IMR-90 (cell line): ENCODE results near the gene FRMD4B. TPM values are rescaled to one million over a fixed set of nuclear protein-coding genes. Genes with fewer than 3 reads are reported as not detected.

ENCODE experiments used
- ATAC-seq: fragments of 200-7000 bp; cut with Tn5 transposase; 2 replicates; pipeline ENCODE4 v1.9.1; 2020; ENCODE audit warnings: low read depth, mild to moderate bottlenecking, moderate library complexity
- BruUV-seq: library from RNA; stranded (reverse); fragments of 400-500 nt; replicated peaks from 2 replicates; lab custom pipeline; 2021; lab: Mats Ljungman, UMichigan
- CTCF ChIA-PET: fragments of 300-600 bp; formaldehyde crosslinking; extraction: SDS; loops from one replicate; lab custom pipeline; 2021; ENCODE audit warnings: antibody characterized with exemption; lab: Yijun Ruan, JAX
- POLR2A ChIA-PET: fragments of 300-600 bp; sonication (Branson Sonifier 250); formaldehyde crosslinking; loops from one replicate; lab custom pipeline; 2022; ENCODE audit warnings: antibody characterized with exemption; ENCODE audit not compliant: unreplicated experiment; lab: Charles Lee
- DNase-seq: peaks from one replicate; pipeline ENCODE4 v3.0.0; 2013
- H2AFZ ChIP-seq: replicated peaks from 2 replicates; pipeline ENCODE3; 2013; ENCODE audit warnings: low read length, mild to moderate bottlenecking; ENCODE audit not compliant: poor library complexity
- H2AK5ac ChIP-seq: 2 replicates; pipeline ENCODE4 v1.6.1; 2013; ENCODE audit warnings: low read depth, low read length, inconsistent platforms
- H2AK9ac ChIP-seq: replicated peaks from 2 replicates; pipeline ENCODE3; 2013; ENCODE audit warnings: mild to moderate bottlenecking, low read depth, low read length, moderate library complexity; ENCODE audit not compliant: poor library complexity
- H2BK120ac ChIP-seq: 2 replicates; pipeline ENCODE4 v1.6.1; 2013; ENCODE audit warnings: low read depth, low read length, inconsistent platforms
- H2BK15ac ChIP-seq: 3 replicates; pipeline ENCODE4 v1.6.1; 2013; ENCODE audit warnings: low read depth, low read length, inconsistent platforms
- H2BK20ac ChIP-seq: 2 replicates; pipeline ENCODE4 v1.6.1; 2013; ENCODE audit warnings: low read depth, mild to moderate bottlenecking, inconsistent platforms, low read length, moderate library complexity
- H2BK5ac ChIP-seq: 2 replicates; pipeline ENCODE4 v1.6.1; 2013; ENCODE audit warnings: mild to moderate bottlenecking, low read depth, low read length, inconsistent platforms; ENCODE audit not compliant: poor library complexity, severe bottlenecking
- H3K14ac ChIP-seq: replicated peaks from 2 replicates; pipeline ENCODE4 v1.6.1; 2013; ENCODE audit warnings: low read depth, low read length, inconsistent platforms
- H3K18ac ChIP-seq: 2 replicates; pipeline ENCODE4 v1.6.1; 2013; ENCODE audit warnings: low read depth, low read length, control low read depth
- H3K23ac ChIP-seq: 2 replicates; pipeline ENCODE4 v1.6.1; 2013; ENCODE audit warnings: low read depth, low read length, inconsistent platforms
- H3K27ac ChIP-seq: 2 replicates; pipeline ENCODE4 v1.5.1; 2013; ENCODE audit warnings: mild to moderate bottlenecking, control low read depth, low read length; ENCODE audit not compliant: insufficient read depth
- H3K27me3 ChIP-seq: 2 replicates; pipeline ENCODE4 v1.6.1; 2013; ENCODE audit warnings: low read length; ENCODE audit not compliant: control insufficient read depth, insufficient read depth
- H3K36me3 ChIP-seq: 2 replicates; pipeline ENCODE4 v1.6.1; 2013; ENCODE audit warnings: low read length, mixed read lengths; ENCODE audit not compliant: control insufficient read depth, insufficient read depth
- H3K4ac ChIP-seq: 2 replicates; pipeline ENCODE4 v1.6.1; 2013; ENCODE audit warnings: low read depth, low read length, inconsistent platforms
- H3K4me1 ChIP-seq: 2 replicates; pipeline ENCODE4 v1.6.1; 2013; ENCODE audit warnings: low read length, mixed read lengths; ENCODE audit not compliant: control insufficient read depth, insufficient read depth
- H3K4me2 ChIP-seq: 2 replicates; pipeline ENCODE4 v1.6.1; 2013; ENCODE audit warnings: low read depth, mild to moderate bottlenecking, control low read depth, low read length, moderate library complexity
- H3K4me3 ChIP-seq: 2 replicates; pipeline ENCODE4 v1.5.1; 2013; ENCODE audit warnings: low read depth, mild to moderate bottlenecking, control low read depth, low read length, moderate library complexity; ENCODE audit not compliant: insufficient read depth
- H3K56ac ChIP-seq: 2 replicates; pipeline ENCODE4 v1.6.1; 2013; ENCODE audit warnings: low read length, inconsistent platforms; ENCODE audit not compliant: insufficient read depth; ENCODE audit errors: extremely low read depth
- H3K79me1 ChIP-seq, 2 experiments: 2 replicates each; pipeline ENCODE4 v1.6.1; 2013; ENCODE audit warnings: low read length in 2 of 2, inconsistent platforms in 1 of 2, low read depth in 1 of 2
- H3K9ac ChIP-seq: 2 replicates; pipeline ENCODE4 v1.6.1; 2013; ENCODE audit warnings: low read depth, low read length, control low read depth
- H3K9me1 ChIP-seq: 2 replicates; pipeline ENCODE4 v1.6.1; 2013; ENCODE audit warnings: low read length, inconsistent platforms; ENCODE audit not compliant: insufficient read depth
- H3K9me3 ChIP-seq: 2 replicates; pipeline ENCODE4 v1.6.1; 2013; ENCODE audit warnings: low read length; ENCODE audit not compliant: control insufficient read depth, insufficient read depth
- H4K20me1 ChIP-seq: 2 replicates; pipeline ENCODE4 v1.6.1; 2013; ENCODE audit warnings: low read length, inconsistent platforms; ENCODE audit not compliant: insufficient read depth
- H4K5ac ChIP-seq: 2 replicates; pipeline ENCODE4 v1.6.1; 2013; ENCODE audit warnings: mild to moderate bottlenecking, low read depth, low read length, control low read depth
- H4K8ac ChIP-seq, 2 experiments: 2 replicates each; pipeline ENCODE4 v1.6.1; 2013; ENCODE audit warnings: low read depth in 2 of 2, low read length in 2 of 2, control low read depth in 1 of 2, inconsistent platforms in 1 of 2
- H4K91ac ChIP-seq: 2 replicates; pipeline ENCODE4 v1.6.1; 2013; ENCODE audit warnings: low read depth, low read length, inconsistent platforms; ENCODE audit not compliant: insufficient read depth
- BHLHE40 ChIP-seq: fragments of 150-350 bp; IDR thresholded peaks from 2 replicates; pipeline ENCODE4 v1.6.1; 2016; ENCODE audit warnings: mild to moderate bottlenecking, low read depth, low read length
- CEBPB ChIP-seq: IDR thresholded peaks from 2 replicates; pipeline ENCODE4 v1.6.1; 2012; ENCODE audit warnings: low read depth, low read length, improper control_type of control experiment
- CHD1 ChIP-seq: IDR thresholded peaks from 2 replicates; pipeline ENCODE4 v1.6.1; 2012; ENCODE audit warnings: low read depth, low read length, improper control_type of control experiment
- CTCF ChIP-seq: conservative IDR thresholded peaks from 2 replicates; pipeline ENCODE4 v1.5.1; 2012; ENCODE audit warnings: mild to moderate bottlenecking, low read depth, low read length, improper control_type of control experiment
- ELK1 ChIP-seq: fragments of 150-350 bp; IDR thresholded peaks from 2 replicates; pipeline ENCODE4 v1.6.1; 2016; ENCODE audit warnings: low read depth, mild to moderate bottlenecking, low read length, moderate library complexity, borderline replicate concordance
- FOS ChIP-seq: fragments of 150-350 bp; IDR thresholded peaks from 2 replicates; pipeline ENCODE4 v1.6.1; 2016; ENCODE audit warnings: low read depth, low read length
- MAFK ChIP-seq: IDR thresholded peaks from 2 replicates; pipeline ENCODE4 v1.6.1; 2012; ENCODE audit warnings: low read depth, low read length, improper control_type of control experiment
- MAZ ChIP-seq: IDR thresholded peaks from 2 replicates; pipeline ENCODE4 v1.6.1; 2012; ENCODE audit warnings: low read depth, mild to moderate bottlenecking, low read length, improper control_type of control experiment, moderate library complexity, borderline replicate concordance
- MXI1 ChIP-seq: IDR thresholded peaks from 2 replicates; pipeline ENCODE4 v1.6.1; 2012; ENCODE audit warnings: low read depth, mild to moderate bottlenecking, low read length, moderate library complexity, borderline replicate concordance
- NFE2L2 ChIP-seq: fragments of 150-350 bp; IDR thresholded peaks from 2 replicates; pipeline ENCODE4 v1.6.1; 2016; ENCODE audit warnings: low read depth, mild to moderate bottlenecking, low read length
- POLR2A ChIP-seq: IDR thresholded peaks from 2 replicates; pipeline ENCODE4 v1.6.1; 2012; ENCODE audit warnings: mild to moderate bottlenecking, low read depth, low read length
- RAD21 ChIP-seq: IDR thresholded peaks from 2 replicates; pipeline ENCODE4 v1.6.1; 2012; ENCODE audit warnings: low read length, improper control_type of control experiment
- RCOR1 ChIP-seq: IDR thresholded peaks from 2 replicates; pipeline ENCODE4 v1.6.1; 2012; ENCODE audit warnings: mild to moderate bottlenecking, low read length, improper control_type of control experiment; ENCODE audit not compliant: insufficient replicate concordance
- RFX5 ChIP-seq: IDR thresholded peaks from 2 replicates; pipeline ENCODE4 v1.8.0; 2012; ENCODE audit warnings: low read depth, mild to moderate bottlenecking, low read length, moderate library complexity
- SMC3 ChIP-seq: fragments of 150-350 bp; IDR thresholded peaks from 2 replicates; pipeline ENCODE4 v1.6.1; 2016; ENCODE audit warnings: low read depth, mild to moderate bottlenecking, antibody characterized with exemption, low read length, moderate library complexity
- USF2 ChIP-seq: fragments of 150-350 bp; IDR thresholded peaks from 2 replicates; pipeline ENCODE4 v1.6.1; 2017; ENCODE audit warnings: mild to moderate bottlenecking, antibody characterized with exemption, low read length, low read depth
- WGBS, 2 experiments: methylation state at CpG; one replicate each; pipeline versions ENCODE4 v1.1.5 to v1.1.7; 2013; ENCODE audit warnings: missing lambda C conversion rate in 2 of 2; ENCODE audit not compliant: insufficient read length in 1 of 2; ENCODE audit errors: extremely low coverage in 2 of 2; 5-methylcytosine and 5-hydroxymethylcytosine counted together
- dilution Hi-C: fragments of 300-500 bp; cut with HindIII; formaldehyde crosslinking; loops from one replicate; pipeline ENCODE4 v1.14.3; 2018; ENCODE audit warnings: low sequenced_read_pairs; ENCODE audit not compliant: unreplicated experiment
- in situ Hi-C: fragments of 300-500 bp; cut with MboI; formaldehyde crosslinking; loops from 3 replicates; pipeline ENCODE4 v1.14.3; 2019; ENCODE audit warnings: low sequenced_read_pairs, inconsistent platforms, mixed read lengths
- intact Hi-C: fragments of 100-400 bp; cut with micrococcal nuclease; formaldehyde crosslinking; loops from 2 replicates; pipeline ENCODE4 v1.10.0; 2022
- polyA plus RNA-seq, 3 experiments: library from polyadenylated mRNA; depleted of rRNA; stranded (reverse); fragments of >200 nt; gene quantifications; 2 replicates each; pipeline ENCODE4 v1.2.3, GENCODE V29; 2012; ENCODE audit warnings: low replicate concordance in 1 of 3
- total RNA-seq: library from RNA; depleted of rRNA; stranded (reverse); fragments of >200 nt; gene quantifications from 2 replicates; pipeline ENCODE4 v1.2.3, GENCODE V29; 2012

FRMD4B gene
- total and polyA plus RNA-seq, 2 of the 4 experiments (the other 2 are of a cell fraction): 0.14 to 0.36 TPM

- no peaks in the 10 kb centered on the region for H3K36me3 ChIP-seq
Observed at GRCh38 chr3:69353088-69353478, 32.8 kb downstream of the FRMD4B start.

More at GRCh38 chr3:69353088-69353478, 32.8 kb downstream of the FRMD4B start:
- H2BK15ac ChIP-seq: no peak overlapping the region
- intact Hi-C loops: no loop called here
- H2AK5ac ChIP-seq: no peak overlapping the region
- no peak overlapping the region for H3K18ac ChIP-seq
- H3K4me2 ChIP-seq: no peak overlapping the region
- H3K9me1 ChIP-seq: no peaks in the 10 kb centered on the region
- WGBS, 2 experiments: no CpG with 5 or more reads among the region's 4 CpGs
- dilution Hi-C loops: no loop called here
- H3K9ac ChIP-seq: no peak overlapping the region
- no peak overlapping the region for H3K56ac ChIP-seq
- H3K4ac ChIP-seq: no peak overlapping the region
- H2BK120ac ChIP-seq: no peak overlapping the region
- H2AK9ac ChIP-seq: no peak overlapping the region
- H4K8ac ChIP-seq: no peak overlapping the region
- no peak overlapping the region for H2BK5ac ChIP-seq
- ChIA-PET POLR2A (no interaction called here), CTCF (no interaction called here)
- no peak for TF ChIP-seq BHLHE40
- TF ChIP-seq USF2: no peak
- TF ChIP-seq MAFK: no peak
- no peak for TF ChIP-seq POLR2A
- TF ChIP-seq NFE2L2: no peak
- no peak for TF ChIP-seq SMC3
- no peak for TF ChIP-seq FOS
- no peak for TF ChIP-seq ELK1
- no peak for TF ChIP-seq CHD1
- no peak for TF ChIP-seq MXI1
- no peak for TF ChIP-seq CTCF
- TF ChIP-seq RAD21: no peak
- TF ChIP-seq MAZ: no peak
- no peak for TF ChIP-seq RFX5
- no peak for TF ChIP-seq RCOR1
- TF ChIP-seq CEBPB: no peak
- H4K91ac ChIP-seq: no peak overlapping the region
- in situ Hi-C loops: no loop called here
- no peaks in the 10 kb centered on the region for H3K4me1 ChIP-seq
- DNase-seq: no peak
- no peak overlapping the region for H3K14ac ChIP-seq
- no peaks in the 10 kb centered on the region for H3K27me3 ChIP-seq
- no peaks in the 10 kb centered on the region for H3K79me1 ChIP-seq
- no peaks in the 10 kb centered on the region for H3K9me3 ChIP-seq
- no peak overlapping the region for H3K23ac ChIP-seq
- H3K27ac ChIP-seq: no peak overlapping the region
- no peaks in the 10 kb centered on the region for H4K20me1 ChIP-seq
- H2AFZ ChIP-seq: no peak overlapping the region
- no peak overlapping the region for H2BK20ac ChIP-seq
- BruUV-seq: no TSS peak
- ATAC-seq: no peak
- no peak overlapping the region for H4K5ac ChIP-seq
- H3K4me3 ChIP-seq: no peak overlapping the region
